HFF-Myc (cell line): Measurements from ENCODE around the gene LRP8.

Experiments
- DNase-seq: peaks from one replicate; pipeline ENCODE4 v3.0.0-alpha.2; 2011; ENCODE audit warnings: low read depth; ENCODE audit errors: extremely low read depth
- H3K4me3 ChIP-seq: replicated peaks from 2 replicates; pipeline ENCODE4 v1.5.1; 2011; ENCODE audit warnings: low read depth, mild to moderate bottlenecking, control low read depth, low read length
- TF ChIP-seq, protein P1 (sequence below): IDR thresholded peaks from 2 replicates; pipeline ENCODE4 v1.5.1; 2012; ENCODE audit warnings: mild to moderate bottlenecking, low read depth, low read length, control low read depth; ENCODE audit errors: missing control alignments

Gene LRP8

DNA sequence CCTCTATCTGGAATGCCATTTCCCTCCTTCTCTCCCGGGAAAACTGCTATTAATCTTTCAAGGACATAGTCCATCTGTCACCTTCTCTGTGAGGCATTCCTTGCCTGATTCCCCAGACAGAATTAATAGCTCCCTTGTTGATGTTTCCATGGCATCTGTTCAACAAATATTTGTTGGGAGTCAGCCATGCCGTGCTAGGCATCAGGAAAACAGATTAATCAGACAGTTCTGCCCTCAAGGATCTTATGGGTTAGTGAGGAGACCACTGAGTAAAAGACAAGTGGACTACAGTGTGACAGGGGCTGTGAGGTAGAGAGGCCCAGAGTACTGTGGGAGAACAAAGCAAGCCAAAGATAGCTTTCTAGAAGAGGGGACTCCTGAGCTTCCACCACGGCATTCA, 78.2 kb downstream of the LRP8 start:
- no peak for DNase-seq
- TF ChIP-seq, protein P1, sequence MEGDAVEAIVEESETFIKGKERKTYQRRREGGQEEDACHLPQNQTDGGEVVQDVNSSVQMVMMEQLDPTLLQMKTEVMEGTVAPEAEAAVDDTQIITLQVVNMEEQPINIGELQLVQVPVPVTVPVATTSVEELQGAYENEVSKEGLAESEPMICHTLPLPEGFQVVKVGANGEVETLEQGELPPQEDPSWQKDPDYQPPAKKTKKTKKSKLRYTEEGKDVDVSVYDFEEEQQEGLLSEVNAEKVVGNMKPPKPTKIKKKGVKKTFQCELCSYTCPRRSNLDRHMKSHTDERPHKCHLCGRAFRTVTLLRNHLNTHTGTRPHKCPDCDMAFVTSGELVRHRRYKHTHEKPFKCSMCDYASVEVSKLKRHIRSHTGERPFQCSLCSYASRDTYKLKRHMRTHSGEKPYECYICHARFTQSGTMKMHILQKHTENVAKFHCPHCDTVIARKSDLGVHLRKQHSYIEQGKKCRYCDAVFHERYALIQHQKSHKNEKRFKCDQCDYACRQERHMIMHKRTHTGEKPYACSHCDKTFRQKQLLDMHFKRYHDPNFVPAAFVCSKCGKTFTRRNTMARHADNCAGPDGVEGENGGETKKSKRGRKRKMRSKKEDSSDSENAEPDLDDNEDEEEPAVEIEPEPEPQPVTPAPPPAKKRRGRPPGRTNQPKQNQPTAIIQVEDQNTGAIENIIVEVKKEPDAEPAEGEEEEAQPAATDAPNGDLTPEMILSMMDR: no peak
- H3K4me3 ChIP-seq: no peak overlapping the region

DNA sequence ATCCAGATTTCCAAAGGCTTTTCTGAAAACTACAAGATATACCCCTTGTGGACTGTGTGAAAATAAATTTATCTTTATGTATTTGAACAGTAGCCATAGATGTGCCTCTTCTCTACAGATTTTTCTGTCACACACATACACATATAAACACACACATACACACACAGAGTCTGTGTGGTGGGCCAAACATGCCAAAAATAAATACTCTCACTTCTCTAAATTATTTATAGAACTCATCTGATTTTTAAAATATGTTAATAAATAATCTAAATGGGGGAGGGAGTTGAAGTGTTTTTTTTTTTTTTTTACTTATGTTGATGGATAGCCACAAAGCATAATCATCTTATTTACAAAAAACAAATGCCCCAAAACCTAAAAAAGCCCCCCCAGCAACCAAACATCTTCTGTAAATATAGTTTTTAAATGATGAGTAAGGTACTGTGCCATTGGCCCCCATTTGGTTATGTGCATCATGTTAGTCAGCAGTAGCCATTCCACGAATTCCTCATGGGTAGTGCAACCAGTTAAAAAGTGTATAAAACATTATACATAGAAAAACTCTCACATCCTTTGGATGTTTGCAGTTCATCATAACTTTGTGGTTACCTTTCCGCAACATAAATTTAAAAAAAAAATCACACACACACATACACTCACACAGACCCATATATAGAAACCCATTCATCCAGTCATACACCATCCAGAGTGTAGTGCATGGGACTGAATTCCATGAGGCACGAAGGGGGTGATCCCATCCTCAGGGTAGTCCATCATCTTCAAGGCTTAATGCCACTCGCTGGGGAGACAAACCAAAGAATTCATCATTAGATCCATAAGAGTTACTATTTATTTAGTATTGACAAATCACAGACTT, 81.4 kb downstream of the LRP8 start:
- no peak for DNase-seq
- H3K4me3 ChIP-seq: no peak overlapping the region
- TF ChIP-seq, protein P1: no peak

DNA sequence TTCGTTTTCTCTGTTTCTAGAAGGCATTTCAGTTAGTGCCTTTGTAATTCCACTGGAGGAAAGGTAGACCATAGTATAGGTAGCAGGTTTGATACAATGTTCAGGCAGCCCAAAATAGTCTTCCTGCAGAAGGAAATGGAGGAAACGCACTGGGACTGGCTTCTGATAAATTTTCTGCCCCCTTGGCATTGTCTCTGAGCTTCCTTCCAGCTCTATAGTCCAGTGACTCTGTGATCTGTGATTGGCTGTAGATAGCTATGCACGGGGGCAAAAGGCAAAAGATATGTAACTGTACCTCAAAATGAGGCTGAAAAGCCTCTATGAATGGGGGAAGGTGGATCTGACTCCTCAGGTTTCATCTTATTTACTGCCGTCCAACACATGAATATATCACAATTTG, 83.7 kb downstream of the LRP8 start:
- DNase-seq: no peak
- H3K4me3 ChIP-seq: no peak overlapping the region
- TF ChIP-seq, protein P1: no peak

DNA sequence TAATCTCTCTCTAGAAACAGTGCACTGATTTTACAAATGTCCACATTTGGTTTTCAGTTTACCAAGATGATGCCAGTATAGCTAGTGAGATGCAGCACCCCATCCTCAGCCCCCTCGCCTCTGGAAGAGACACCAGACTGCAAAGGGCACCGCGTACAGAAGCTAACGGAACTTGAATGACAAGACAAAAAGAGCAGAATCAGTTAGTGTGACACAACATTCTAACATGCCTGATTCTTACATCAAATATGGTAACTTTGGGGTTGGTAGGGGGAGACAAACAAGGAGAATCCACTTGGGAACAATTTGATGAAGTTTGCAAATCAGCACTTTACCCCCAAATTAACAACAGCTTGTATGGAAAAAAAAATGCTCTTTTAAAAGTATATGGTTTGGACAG, 85.5 kb downstream of the LRP8 start:
- H3K4me3 ChIP-seq: no peak overlapping the region
- DNase-seq: no peak
- TF ChIP-seq, protein P1: no peak

DNA sequence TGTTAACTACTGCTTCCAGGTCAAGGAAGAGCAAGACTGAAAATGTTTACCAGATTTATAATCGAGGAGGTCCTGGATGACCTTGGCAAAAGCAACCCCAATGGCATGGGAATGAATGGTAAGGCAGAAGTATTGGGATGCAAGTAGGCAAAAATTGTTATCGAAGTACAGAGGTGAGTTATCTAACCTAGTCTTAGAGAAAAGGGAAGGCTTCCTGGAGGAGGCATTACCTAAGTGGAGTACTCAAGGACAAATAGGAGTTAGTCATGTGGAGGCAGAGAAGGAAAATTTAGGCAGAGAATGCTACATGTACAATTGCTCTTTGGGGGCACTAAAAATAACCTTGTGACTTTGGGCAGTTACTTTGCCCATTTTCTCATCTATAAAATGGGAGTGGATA, 86.0 kb downstream of the LRP8 start:
- TF ChIP-seq, protein P1: no peak
- no peak for DNase-seq
- H3K4me3 ChIP-seq: no peak overlapping the region

DNA sequence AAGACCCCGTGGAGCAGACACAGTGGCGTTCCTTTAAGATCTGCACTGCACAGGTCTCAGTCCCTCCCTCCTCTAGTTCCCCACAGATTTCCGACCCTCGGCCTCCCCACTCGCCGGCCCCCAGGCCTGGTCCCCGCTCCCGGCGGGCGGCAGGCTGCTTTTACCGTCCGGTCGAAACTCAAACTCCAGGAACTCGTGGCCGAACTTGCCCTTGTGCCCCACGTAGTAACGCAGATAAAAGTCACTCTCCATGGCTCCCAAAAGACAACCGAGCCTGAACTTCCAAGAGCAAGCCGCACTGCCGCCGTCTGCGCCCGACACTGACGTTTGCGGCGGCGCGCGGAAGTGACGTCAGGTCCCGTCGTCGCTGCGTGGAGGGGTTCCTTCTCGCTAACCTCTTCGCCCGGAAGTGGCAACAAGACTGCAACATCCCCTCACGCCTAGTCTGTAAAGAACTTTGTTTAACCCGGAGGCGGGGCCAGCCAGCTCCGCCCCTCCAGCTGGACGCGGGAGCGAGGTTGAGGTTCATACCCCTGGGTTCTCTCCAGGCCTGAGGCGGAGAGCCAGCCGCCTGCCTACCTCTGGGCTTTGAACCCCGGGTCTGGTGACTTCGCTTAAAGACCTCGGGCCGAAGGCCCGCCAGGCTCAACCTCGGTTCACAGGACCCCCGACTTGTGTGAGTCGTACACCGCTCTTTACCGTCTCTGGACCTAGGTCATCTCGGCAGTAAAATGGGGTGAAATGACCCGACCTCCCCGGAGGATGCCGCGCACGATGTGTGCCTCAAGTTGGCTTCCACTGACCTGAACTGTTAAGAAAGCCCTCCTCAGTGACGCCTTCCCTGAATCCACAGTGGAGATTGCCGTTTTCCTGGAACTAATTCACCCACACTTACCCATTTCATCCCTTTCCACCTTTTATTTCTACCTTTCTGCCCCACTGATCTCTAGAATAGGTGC, 89.4 kb downstream of the LRP8 start, which contains the start of gene MAGOH:
MAGOH (minus strand) TSS at position 322 of the 959 bp plus-strand sequence; CDS start at position 252, 70 bp downstream.
- H3K4me3 ChIP-seq: peak within 1 kb of the TSS; percentile 79
- peak; percentile 66 for DNase-seq
- TF ChIP-seq, protein P1: no peak
